Mucosa of descending colon (tissue), 3 donors: Measurements from ENCODE around the gene LMF1. TPM values are rescaled to one million over a fixed set of nuclear protein-coding genes. Genes with fewer than 3 reads are reported as not detected.

Experiments used
- ATAC-seq: fragments of 200-7000 bp; cut with Tn5 transposase; one replicate; pipeline ENCODE4 v1.9.1; 2020; ENCODE audit warnings: mild to moderate bottlenecking, moderate library complexity
- DNase-seq, 3 donors: peaks; one replicate each; pipeline ENCODE4 v3.0.0-alpha.2; 2020
- H3K36me3 ChIP-seq: fragments of 200-600 bp; one replicate; pipeline ENCODE4 v1.8.0; 2021; ENCODE audit warnings: low read depth, mild to moderate bottlenecking
- H3K4me1 ChIP-seq: fragments of 200-600 bp; one replicate; pipeline ENCODE4 v1.8.0; 2021; ENCODE audit warnings: low read depth, mild to moderate bottlenecking
- H3K4me3 ChIP-seq: fragments of 200-600 bp; one replicate; pipeline ENCODE4 v1.8.0; 2021; ENCODE audit warnings: mild to moderate bottlenecking
- H3K9me3 ChIP-seq: fragments of 200-600 bp; one replicate; pipeline ENCODE4 v1.8.0; 2021; ENCODE audit warnings: mild to moderate bottlenecking
- CTCF ChIP-seq: fragments of 200-600 bp; IDR thresholded peaks from one replicate; pipeline ENCODE4 v1.8.0; 2022; ENCODE audit warnings: antibody characterized with exemption, mild to moderate bottlenecking
- intact Hi-C, 2 donors: fragments of 100-400 bp; cut with DNase I in 1 of 2; cut with micrococcal nuclease in 1 of 2; formaldehyde crosslinking; loops; one replicate each; pipeline versions ENCODE4 v1.11.0 to v1.11.1; 2022; cut with DNase I, micrococcal nuclease
- total RNA-seq, 3 donors: library from RNA; stranded (reverse); fragmentation: NEBNext Ultra II Directional in 2 of 3; extraction: Animal tissue kit (Norgen Biotek cat#: 25700) in 2 of 3; gene quantifications; one replicate each; pipeline versions ENCODE4 v1.2.1 to v1.2.4, GENCODE V29; 2021 to 2023
- donor health status: DM: no; HTN: no; CAD: no; lungs with moderate emphysema.
- donor health status: DM: no; HTN: no; CAD: no.
- donor health status: DM: no; HTN: yes; CAD: no.

The LMF1 gene
- total RNA-seq, 3 donors from 2014 or later = 16.4 to 26.5 (median 25.1) TPM

- H3K4me3 ChIP-seq = no peak overlapping the region
- H3K4me1 ChIP-seq = no peaks in the 10 kb centered on the region
- no peak for TF ChIP-seq CTCF
- peak in 1 of 3 donors; percentile 23 for DNase-seq
- H3K9me3 ChIP-seq = no peaks in the 10 kb centered on the region
- H3K36me3 ChIP-seq = no peaks in the 10 kb centered on the region
- no peak for ATAC-seq
- intact Hi-C loops = no loop called here
Measured at GRCh38 chr16:872436-873242, 98.1 kb downstream of the LMF1 start.

- DNase-seq (peak in 1 of 3 donors; percentile 26), ATAC-seq (no peak)
- no peak for TF ChIP-seq CTCF
- Histone ChIP-seq H3K36me3 (no peaks in the 10 kb centered on the region), H3K4me1 (no peaks in the 10 kb centered on the region), H3K4me3 (no peak overlapping the region), H3K9me3 (no peaks in the 10 kb centered on the region)
- intact Hi-C loops = no loop called here
Measured at GRCh38 chr16:871562-872345, 99.0 kb downstream of the LMF1 start.

GRCh38 chr16:870856-871561, 99.8 kb downstream of the LMF1 start:
- TF ChIP-seq CTCF = no peak
- peak in 1 of 3 donors; percentile 37 for DNase-seq
- H3K9me3 ChIP-seq = no peaks in the 10 kb centered on the region
- H3K4me1 ChIP-seq = no peaks in the 10 kb centered on the region
- no peak for ATAC-seq
- intact Hi-C loops = no loop called here
- no peak overlapping the region for H3K4me3 ChIP-seq
- H3K36me3 ChIP-seq = no peaks in the 10 kb centered on the region

GRCh38 chr16:869823-870641, 100.8 kb downstream of the LMF1 start:
- H3K4me3 ChIP-seq = no peak overlapping the region
- intact Hi-C loops = no loop called here
- H3K4me1 ChIP-seq = no peaks in the 10 kb centered on the region
- TF ChIP-seq CTCF = no peak
- H3K9me3 ChIP-seq = no peaks in the 10 kb centered on the region
- no peaks in the 10 kb centered on the region for H3K36me3 ChIP-seq
- peak in 1 of 3 donors; percentile 45 for DNase-seq
- no peak for ATAC-seq
